Panc1 (cell line): ENCODE data around the gene LNX2. TPM values are rescaled to one million over a fixed set of nuclear protein-coding genes. Genes with fewer than 3 reads are reported as not detected.

ENCODE experiments used
- ATAC-seq: fragments of 200-7000 bp; cut with Tn5 transposase; 2 replicates; pipeline ENCODE4 v1.9.1; 2020; ENCODE audit warnings: mild to moderate bottlenecking, moderate library complexity
- BruUV-seq: library from RNA; stranded (reverse); fragments of 400-500 nt; replicated peaks from 2 replicates; lab custom pipeline; 2021; lab: Mats Ljungman, UMichigan
- CTCF ChIA-PET: fragments of 300-600 bp; sonication (Branson Sonifier 250); formaldehyde crosslinking; loops from one replicate; lab custom pipeline; 2022; ENCODE audit warnings: antibody characterized with exemption; lab: Charles Lee
- POLR2A ChIA-PET: fragments of 300-600 bp; sonication (Branson Sonifier 250); formaldehyde crosslinking; loops from one replicate; lab custom pipeline; 2022; ENCODE audit warnings: antibody characterized with exemption; lab: Charles Lee
- DNase-seq: peaks from one replicate; pipeline ENCODE4 v3.0.0-alpha.2; 2010; ENCODE audit warnings: low read depth, low spot score
- H3K27ac ChIP-seq: 2 replicates; pipeline ENCODE4 v1.5.1; 2011; ENCODE audit warnings: mild to moderate bottlenecking, low read length, inconsistent platforms
- H3K27me3 ChIP-seq: fragments of 200-500 bp; sonication (Bioruptor generic); 2 replicates; pipeline ENCODE4 v1.6.0; 2014; ENCODE audit warnings: low read length, inconsistent platforms; ENCODE audit not compliant: control insufficient read depth, insufficient read depth
- H3K36me3 ChIP-seq: fragments of 200-500 bp; sonication (Bioruptor generic); 2 replicates; pipeline ENCODE4 v1.5.1; 2014; ENCODE audit warnings: inconsistent platforms, mild to moderate bottlenecking, low read length, moderate library complexity; ENCODE audit not compliant: control insufficient read depth, insufficient read depth
- H3K4me1 ChIP-seq: 2 replicates; pipeline ENCODE4 v1.5.1; 2011; ENCODE audit warnings: inconsistent platforms, mild to moderate bottlenecking, low read length, moderate library complexity; ENCODE audit not compliant: control insufficient read depth, insufficient read depth
- H3K4me3 ChIP-seq, 2 experiments: 2 replicates each; pipeline ENCODE4 v1.5.1; 2011 to 2012; ENCODE audit warnings: low read depth in 2 of 2, low read length in 2 of 2, mild to moderate bottlenecking in 2 of 2, inconsistent platforms in 1 of 2, moderate library complexity in 1 of 2
- H3K9me3 ChIP-seq: fragments of 200-500 bp; sonication (Bioruptor generic); 2 replicates; pipeline ENCODE4 v1.5.1; 2014; ENCODE audit warnings: low read depth, mild to moderate bottlenecking, inconsistent platforms, low read length, moderate library complexity; ENCODE audit not compliant: control insufficient read depth, insufficient read depth
- CTCF ChIP-seq: fragments of 450-650 bp; IDR thresholded peaks from 2 replicates; pipeline ENCODE4 v1.5.1; 2017; ENCODE audit warnings: mild to moderate bottlenecking
- POLR2AphosphoS5 ChIP-seq: IDR thresholded peaks from 2 replicates; pipeline ENCODE4 v1.6.1; 2012; ENCODE audit warnings: mild to moderate bottlenecking, low read depth, low read length, moderate library complexity
- REST ChIP-seq, 2 experiments: IDR thresholded peaks; 2 replicates each; pipeline ENCODE4 v1.6.1; 2011 to 2012; ENCODE audit warnings: low read depth in 2 of 2, control low read depth in 1 of 2, low read length in 1 of 2, mild to moderate bottlenecking in 1 of 2, moderate library complexity in 1 of 2; ENCODE audit not compliant: insufficient read depth in 1 of 2
- SIN3A ChIP-seq: IDR thresholded peaks from 2 replicates; pipeline ENCODE4 v1.6.1; 2012; ENCODE audit warnings: low read depth, mild to moderate bottlenecking, low read length, moderate library complexity, borderline replicate concordance; ENCODE audit not compliant: insufficient read depth
- TCF7L2 ChIP-seq: IDR thresholded peaks from 2 replicates; pipeline ENCODE4 v1.6.1; 2011; ENCODE audit warnings: mild to moderate bottlenecking, low read depth, low read length, inconsistent platforms
- in situ Hi-C: cut with HindIII; loops from 2 replicates; pipeline ENCODE4 v1.10.0; 2016; ENCODE audit warnings: low sequenced_read_pairs, low pct_unique_long_range_greater_than_20kb
- intact Hi-C: fragments of 100-400 bp; cut with micrococcal nuclease; formaldehyde crosslinking; loops from one replicate; pipeline ENCODE4 v1.10.0; 2022; ENCODE audit not compliant: unreplicated experiment
- total RNA-seq: library from RNA; stranded (reverse); gene quantifications from one replicate; pipeline ENCODE4 v1.2.1, GENCODE V29; 2021; ENCODE audit not compliant: unreplicated experiment

The LNX2 gene
- total RNA-seq, 1 experiment from 2014 or later: 11.6 TPM

GRCh38 chr13:27599845-27600553 lies 20.3 kb downstream of the LNX2 start:
- in situ Hi-C loops: no loop called here
- POLR2A ChIA-PET: interaction anchor here (0.6 kb wide), 1 partner anchor 346 kb away, joined by 9 read pairs; no protein-coding TSS in a partner anchor
- Histone ChIP-seq H3K4me1 (peaks cover 17% of the 10 kb centered on the region), H3K27me3 (no peaks in the 10 kb centered on the region), H3K36me3 (no peaks in the 10 kb centered on the region), H3K9me3 (no peaks in the 10 kb centered on the region), H3K27ac (peak overlapping the region; percentile 36; the same call in 1 of the 2 replicates), H3K4me3 (no peak overlapping the region)
- DNase-seq (no peak), ATAC-seq (peak; percentile 97)
- no TSS peak for BruUV-seq
- no peak for TF ChIP-seq CTCF
- TF ChIP-seq SIN3A: no peak
- no peak for TF ChIP-seq REST (IDR thresholded peaks at IDR 0.05; ENCODE audit: insufficient read depth in 1 of 2, low read depth in 2 of 2, low read length in 1 of 2)
- no peak for TF ChIP-seq POLR2AphosphoS5
- TF ChIP-seq TCF7L2: no peak
- intact Hi-C loops: no loop called here
- CTCF ChIA-PET: no interaction called here

GRCh38 chr13:27599096-27599495 lies 21.2 kb downstream of the LNX2 start:
- H3K4me3 ChIP-seq: no peak overlapping the region
- in situ Hi-C loops: no loop called here
- H3K4me1 ChIP-seq: peaks cover 17% of the 10 kb centered on the region
- no peak for TF ChIP-seq POLR2AphosphoS5
- no peak for TF ChIP-seq CTCF
- no peak for TF ChIP-seq REST (IDR thresholded peaks at IDR 0.05; ENCODE audit: insufficient read depth in 1 of 2, low read depth in 2 of 2, low read length in 1 of 2)
- no peak for TF ChIP-seq TCF7L2
- TF ChIP-seq SIN3A: no peak
- no peaks in the 10 kb centered on the region for H3K36me3 ChIP-seq
- ATAC-seq: no peak
- no peak for DNase-seq
- CTCF ChIA-PET: no interaction called here
- H3K27ac ChIP-seq: peak overlapping the region; percentile 36; the same call in 1 of the 2 replicates
- BruUV-seq: no TSS peak
- POLR2A ChIA-PET: no interaction called here
- H3K9me3 ChIP-seq: no peaks in the 10 kb centered on the region
- H3K27me3 ChIP-seq: no peaks in the 10 kb centered on the region
- intact Hi-C loops: no loop called here
